CMK (cell line): ENCODE measurements around the gene HMGXB4.

Source experiments
- DNase-seq: peaks from one replicate; pipeline ENCODE4 v3.0.0-alpha.2; 2010; ENCODE audit warnings: low read depth

The HMGXB4 gene

GRCh38 chr22:35310556-35311550 is 53.6 kb downstream of the HMGXB4 start:
- DNase-seq = no peak

GRCh38 chr22:35311551-35311999 is 54.3 kb downstream of the HMGXB4 start:
- DNase-seq = no peak

GRCh38 chr22:35312198-35313059 is 55.1 kb downstream of the HMGXB4 start:
- no peak for DNase-seq

DNA sequence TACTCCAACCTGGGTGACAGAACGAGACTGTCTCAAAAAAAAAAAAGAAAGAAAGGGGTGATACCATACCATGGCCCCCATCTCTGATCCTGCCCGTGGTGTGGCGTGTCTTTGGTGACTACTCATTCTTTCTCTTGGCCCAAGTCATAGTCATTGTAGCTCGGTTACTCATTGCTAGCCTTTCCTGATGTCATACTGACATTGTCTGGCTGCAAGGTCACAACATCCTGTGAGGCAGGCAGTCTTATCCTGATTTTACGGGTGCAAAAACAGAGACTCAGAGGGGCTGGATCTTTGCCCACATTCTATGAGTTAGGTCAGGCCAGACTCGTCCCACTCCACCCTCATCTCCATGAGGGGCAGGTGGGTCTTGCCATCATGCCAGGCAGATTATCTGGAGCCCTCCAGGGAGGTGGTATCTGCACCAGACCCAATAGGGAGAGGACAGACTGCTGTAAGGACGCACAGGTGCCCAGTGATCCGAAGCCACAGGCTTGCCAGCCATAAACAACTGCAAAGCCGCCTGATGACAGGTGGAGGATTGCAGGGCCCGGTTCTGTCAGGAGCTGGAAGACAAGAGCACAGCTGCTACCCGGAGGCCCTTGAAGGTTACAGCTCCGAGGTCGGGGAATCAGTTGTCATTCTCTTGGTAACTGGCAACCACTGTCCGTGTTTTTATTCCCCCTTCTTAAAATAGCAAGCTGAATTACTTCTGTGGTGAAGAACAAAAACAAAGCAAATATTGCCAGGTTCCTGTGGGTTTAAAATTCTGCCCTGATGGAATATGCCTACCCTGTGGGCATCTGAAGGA is 56.2 kb downstream of the HMGXB4 start:
- no peak for DNase-seq

DNA sequence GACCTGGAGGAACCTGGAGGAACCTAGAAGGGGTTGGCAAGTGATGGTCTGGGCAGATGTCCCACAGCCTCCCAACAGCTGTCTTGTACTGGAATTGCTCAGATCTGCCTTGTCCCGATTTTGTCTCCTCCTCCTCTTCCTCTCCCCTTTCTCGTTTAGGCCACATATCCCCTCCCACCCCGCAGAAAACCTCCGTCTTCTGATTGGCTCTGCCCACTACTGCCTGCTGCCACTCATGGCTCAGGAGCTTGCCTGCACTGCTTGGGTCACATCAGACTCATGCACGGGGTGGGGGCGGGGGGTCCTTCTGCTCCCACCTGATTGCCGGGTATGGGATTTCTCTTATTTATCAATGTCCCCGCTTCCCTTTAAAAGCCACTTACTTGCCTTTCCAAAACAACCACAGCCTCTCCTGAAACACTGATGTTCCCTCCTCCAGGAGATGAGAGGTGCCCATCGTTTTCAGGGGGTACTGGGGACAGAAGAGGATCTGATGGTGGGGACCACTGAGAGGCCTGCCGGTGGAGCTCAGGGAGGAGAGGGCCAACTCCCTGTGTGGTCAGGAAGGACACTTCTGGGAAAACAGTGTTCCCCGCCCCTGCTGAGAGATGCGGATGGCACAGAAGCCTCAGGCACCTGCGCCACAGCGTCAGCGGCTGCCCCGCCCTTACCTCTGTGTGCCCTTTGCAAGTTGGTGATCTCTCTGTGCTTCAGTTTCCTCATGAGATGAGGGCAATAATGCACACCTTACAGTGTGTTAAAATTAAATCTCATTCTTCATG is 57.1 kb downstream of the HMGXB4 start:
- DNase-seq = no peak

- no peak for DNase-seq
Measured at GRCh38 chr22:35315141-35315854, 58.0 kb downstream of the HMGXB4 start.

DNA sequence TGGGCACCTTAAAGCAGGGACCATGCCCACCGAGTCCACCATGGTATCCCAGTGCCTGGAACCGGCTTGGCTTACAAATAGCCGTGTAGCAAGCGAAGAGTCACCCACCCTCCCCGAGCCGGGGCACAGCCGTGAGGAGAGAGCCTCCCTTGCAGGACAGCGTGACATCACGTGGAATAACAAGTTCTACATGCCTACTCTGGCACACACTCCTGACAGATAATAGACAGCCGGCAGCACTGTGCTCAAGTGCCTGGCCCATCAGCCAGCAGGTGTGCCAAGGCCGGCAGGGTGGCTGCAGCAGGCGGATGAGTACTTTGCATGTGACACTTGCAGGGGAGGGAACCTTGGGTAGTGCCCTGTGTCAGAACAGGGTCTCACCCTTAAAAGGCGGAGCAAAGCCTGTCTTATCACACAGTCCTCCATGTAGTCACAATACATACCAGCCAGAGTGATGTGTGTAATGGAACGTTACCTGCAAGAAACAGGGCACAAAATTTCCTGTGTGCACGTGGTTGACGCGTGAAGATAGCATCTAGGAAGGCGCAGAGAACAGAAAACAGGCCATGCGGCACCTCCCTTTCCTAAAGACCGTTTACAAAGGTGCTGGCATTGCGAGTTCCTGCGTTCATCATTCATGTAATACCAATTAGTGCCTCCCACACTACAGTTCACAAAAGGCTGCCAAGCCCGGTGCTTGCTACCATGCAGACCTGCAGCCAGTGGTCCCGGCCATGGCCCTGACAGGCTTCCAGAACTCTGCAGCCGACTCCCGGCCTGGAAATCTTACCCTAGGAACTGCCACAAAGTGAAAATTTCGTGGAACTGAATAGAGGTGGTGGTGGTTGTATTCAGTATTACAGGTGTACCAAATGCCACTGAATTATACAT is 58.8 kb downstream of the HMGXB4 start:
- DNase-seq = no peak

DNA sequence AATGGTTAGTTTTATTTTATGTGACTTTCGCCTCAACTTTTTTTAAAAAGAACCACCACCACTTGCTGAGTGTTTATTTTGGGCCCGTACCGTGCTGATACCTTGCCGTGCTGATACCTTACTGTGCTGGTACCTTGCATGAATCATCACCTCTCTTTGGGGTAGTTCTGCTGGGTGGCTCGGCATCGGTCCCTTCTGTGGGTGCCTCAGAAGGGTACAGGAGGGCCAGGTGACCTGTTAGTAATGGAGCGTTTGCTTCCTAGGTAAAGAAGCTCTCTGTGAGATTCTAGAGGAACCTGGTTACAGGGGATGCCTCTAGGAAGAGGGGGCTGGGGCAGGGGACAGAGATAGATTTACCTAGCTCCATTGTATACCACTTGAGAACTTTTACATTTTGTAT is 59.5 kb downstream of the HMGXB4 start:
- DNase-seq = no peak

- no peak for DNase-seq
Measured at GRCh38 chr22:35317680-35318290, 60.5 kb downstream of the HMGXB4 start.

GRCh38 chr22:35318346-35319215 is 61.3 kb downstream of the HMGXB4 start:
- DNase-seq = no peak

DNA sequence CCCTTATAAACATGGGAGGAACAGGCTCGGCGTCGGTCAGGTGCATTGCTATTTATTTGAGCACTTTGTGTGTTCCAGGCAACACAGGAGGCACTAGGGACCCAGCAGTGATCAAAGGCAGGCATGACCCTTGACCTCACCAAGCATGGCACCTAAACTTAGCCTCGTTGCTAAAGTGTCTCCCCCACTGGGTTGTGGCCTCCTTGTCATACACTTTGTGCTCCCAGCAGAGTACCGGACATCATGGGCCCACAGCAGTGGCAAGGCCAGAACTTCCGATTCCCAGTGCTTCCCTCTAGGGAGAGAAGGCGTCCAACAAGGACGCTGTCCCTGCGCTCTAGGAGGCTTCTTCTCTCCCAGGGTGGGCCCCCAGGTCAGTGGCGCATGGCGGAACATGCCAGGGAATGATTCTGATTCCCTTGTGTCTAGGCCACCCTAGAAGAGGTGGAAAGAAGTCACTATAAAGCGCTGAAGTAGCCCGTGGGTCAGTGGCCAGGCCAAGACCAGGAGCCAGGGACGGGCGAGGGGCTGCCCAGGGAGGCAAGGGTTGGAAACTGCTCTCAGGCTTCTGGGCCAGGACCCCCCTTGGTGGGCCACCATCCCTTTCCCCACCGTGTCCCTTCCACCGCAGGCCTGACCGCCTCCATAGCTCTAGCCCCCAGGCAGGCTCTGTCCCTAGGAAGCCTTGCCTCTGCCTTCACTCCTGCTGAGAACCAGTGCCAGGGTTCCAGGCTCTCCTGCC is 62.1 kb downstream of the HMGXB4 start:
- DNase-seq = no peak

GRCh38 chr22:35322126-35322525 is 64.8 kb downstream of the HMGXB4 start:
- no peak for DNase-seq

DNA sequence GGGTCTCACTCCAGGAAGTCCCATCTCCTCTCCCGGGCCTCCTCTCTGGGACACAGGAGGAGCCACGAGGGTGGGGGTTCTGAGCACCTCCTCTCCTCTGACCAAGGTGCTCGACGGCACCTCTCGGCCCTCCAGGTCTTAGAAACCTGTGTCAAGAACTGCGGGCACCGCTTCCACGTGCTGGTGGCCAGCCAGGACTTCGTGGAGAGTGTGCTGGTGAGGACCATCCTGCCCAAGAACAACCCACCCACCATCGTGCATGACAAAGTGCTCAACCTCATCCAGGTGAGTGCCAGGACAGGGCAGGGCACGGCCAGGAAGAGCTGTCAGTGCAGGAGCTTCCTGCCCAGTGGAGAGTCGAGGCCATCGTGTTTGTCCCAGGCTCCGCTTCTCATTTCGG is 65.6 kb downstream of the HMGXB4 start:
- no peak for DNase-seq

DNA sequence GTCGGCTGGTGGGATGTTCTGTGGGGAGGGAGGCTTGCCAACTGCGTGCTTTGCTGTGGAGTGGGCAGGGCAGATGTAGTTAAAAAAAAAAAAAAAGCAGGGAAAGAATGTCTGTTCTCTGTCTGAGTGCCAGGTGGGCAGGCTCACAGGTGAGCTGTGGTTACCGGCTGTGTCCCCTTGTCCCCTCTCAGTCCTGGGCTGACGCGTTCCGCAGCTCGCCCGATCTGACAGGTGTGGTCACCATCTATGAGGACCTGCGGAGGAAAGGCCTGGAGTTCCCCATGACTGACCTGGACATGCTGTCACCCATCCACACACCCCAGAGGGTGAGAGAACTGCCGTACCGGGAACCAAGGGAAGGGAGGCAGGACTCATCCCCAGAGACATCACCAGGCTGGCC is 66.0 kb downstream of the HMGXB4 start:
- DNase-seq = no peak

DNA sequence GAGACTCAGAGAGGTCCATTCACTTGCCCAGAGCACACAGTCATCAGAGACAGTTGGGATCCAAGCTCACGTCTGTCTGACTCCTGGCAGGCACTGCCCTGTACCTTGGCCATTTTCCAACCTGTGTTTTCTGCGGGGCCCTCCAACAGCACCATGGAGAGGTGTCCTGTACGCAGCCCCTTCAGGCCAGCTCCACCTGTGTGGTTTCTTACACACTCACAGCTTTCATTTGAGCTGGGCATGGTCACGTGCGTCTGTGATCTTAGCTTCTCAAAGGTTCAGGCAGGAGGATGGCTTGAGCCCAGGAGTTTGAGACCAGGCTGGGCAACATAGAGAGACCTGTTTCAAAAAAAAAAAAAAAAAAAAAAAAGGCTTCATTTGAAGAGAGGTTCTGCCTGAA is 66.8 kb downstream of the HMGXB4 start:
- no peak for DNase-seq

- DNase-seq = no peak
Measured at GRCh38 chr22:35324762-35325161, 67.5 kb downstream of the HMGXB4 start.

DNA sequence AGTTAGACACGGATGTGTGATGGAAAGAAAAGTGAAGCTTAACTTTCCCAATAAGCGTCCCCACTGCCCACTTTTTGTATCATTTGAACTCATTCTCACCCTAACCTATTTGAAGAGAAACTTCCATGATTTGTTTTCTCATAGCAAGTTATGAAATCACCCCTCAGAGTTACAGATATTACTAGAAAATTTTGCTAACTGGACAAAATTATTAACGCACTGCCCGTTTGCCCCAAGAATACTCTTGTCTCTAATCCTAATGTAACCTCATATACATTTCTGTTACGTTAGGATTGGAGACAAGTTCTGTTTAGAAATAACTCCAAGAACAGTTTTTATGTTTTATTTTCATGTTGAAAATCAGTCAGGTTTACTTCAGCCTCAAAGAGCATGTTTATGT is 67.9 kb downstream of the HMGXB4 start:
- DNase-seq = no peak
